Stimulated activated CD4-positive, alpha-beta T cell treated with anti-CD3 and anti-CD28 coated beads, TNF-alpha, amount 100 ng/mL, for 4 hours (primary cell): ENCODE measurements around the gene FYN.
"Not testable (repeated sequence)": the region's sequence is repeated elsewhere in the genome, so short reads cannot be mapped to it uniquely, and the experiment has no call there.

Experiments
- DNase-seq, 3 experiments: peaks; one replicate each; pipeline ENCODE4 v3.0.0-alpha.2; 2020; ENCODE audit warnings: low read depth in 3 of 3

Gene FYN

GRCh38 chr6:111661541-111662061, 211.7 kb downstream of the FYN start:
- no peak for DNase-seq

- no peak for DNase-seq
Observed at GRCh38 chr6:111660531-111660930, 212.7 kb downstream of the FYN start.

GRCh38 chr6:111658462-111659154, 214.6 kb downstream of the FYN start:
- no peak for DNase-seq

DNA sequence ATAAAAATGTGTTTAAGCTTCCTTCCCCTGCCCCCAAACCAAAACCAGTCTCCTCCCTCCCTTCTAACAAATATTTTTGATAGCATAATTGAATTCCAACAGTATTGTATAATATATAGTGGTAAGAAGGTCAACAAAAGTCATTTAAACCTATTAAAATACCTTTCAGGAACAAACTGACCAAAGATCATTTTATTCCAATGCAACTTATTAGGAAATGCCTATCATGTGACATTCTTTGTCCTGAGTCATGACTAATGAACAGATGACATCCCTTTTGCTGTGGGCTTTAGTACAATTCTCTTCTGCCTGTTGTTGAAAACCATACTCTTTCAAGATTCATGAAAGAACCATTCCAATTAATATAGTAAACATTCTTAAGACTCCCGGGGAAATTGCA, 216.1 kb downstream of the FYN start:
- no peak for DNase-seq

GRCh38 chr6:111653979-111654378, 219.3 kb downstream of the FYN start:
- no peak for DNase-seq

DNA sequence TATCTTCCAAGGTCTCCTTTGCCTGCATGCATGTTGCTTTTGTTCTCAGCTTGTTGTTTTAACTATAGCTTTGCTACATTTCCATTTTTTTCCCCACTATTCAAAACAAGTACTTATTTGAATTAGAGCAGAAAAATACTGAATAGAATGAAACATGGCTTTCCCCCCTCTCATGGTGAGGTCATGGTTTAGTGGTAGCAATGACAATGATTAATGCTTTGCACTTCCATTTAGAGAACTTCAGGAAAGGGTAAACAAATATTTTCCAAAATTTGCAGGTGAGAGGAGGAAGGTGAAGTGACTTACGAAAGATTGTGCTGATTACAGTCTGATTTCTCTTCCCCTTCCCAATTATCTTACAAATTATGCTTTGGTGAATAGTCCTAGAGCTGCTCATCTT, 219.8 kb downstream of the FYN start:
- no peak for DNase-seq

DNA sequence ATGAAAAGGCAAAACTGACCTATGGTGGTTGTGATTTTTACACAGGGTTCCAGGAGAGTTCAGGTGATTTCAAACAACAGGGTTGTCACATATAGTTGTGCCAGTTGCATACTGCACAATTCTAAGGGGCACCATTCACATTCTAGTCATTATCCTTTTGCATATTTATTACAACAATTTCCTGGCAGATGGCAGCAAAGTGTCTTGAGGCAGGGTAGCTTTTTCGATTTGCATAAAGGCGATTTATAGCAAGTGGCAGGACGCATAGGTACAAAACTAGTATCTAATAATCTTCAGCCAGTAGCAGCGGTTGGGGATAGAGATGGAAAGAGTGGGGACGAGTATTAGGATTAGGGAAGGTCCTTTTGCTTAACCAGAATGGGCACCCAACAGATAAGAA, 221.1 kb downstream of the FYN start:
- no peak for DNase-seq

DNA sequence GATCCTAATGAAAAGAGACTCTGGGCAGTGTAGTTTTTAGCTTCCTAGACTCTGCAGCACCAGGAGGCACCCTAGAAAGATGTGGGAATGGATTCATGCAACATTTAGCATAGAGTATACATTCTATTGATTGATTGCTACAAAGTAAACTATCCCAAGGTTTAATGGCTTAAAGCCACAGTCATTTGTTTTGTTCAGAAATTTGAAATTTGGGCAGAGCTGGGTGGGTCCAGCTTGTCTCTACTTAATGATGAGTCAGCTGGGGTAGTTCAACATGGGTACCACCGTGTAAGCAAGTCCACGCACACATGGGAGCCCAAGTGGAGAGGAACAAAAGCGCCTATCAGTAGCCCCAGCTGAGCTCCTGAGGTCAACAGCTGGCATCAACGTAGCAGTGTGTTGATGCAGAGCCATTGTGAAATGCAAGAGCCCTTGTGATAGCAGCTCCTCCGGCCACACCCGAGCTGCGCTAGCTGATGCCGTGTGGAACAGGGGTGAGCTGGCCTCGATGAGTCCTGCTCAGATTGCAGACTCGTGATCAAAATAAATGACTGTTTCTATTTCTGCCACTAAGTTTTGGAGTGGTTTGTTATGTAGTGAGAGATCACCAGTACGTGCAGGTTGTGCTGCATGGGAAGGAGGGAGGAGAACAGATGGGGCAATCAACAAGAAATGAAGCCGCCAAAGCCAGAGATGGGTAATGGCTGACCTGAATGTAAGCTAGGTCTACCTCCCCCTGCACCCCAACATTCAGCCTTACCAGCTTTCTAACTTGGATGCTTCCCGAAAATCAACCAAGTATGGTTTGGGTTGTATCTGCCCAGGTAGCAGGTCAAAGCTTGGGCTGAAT, 221.8 kb downstream of the FYN start:
- DNase-seq = no peak

GRCh38 chr6:111650049-111650448, 223.2 kb downstream of the FYN start:
- DNase-seq = no peak

DNA sequence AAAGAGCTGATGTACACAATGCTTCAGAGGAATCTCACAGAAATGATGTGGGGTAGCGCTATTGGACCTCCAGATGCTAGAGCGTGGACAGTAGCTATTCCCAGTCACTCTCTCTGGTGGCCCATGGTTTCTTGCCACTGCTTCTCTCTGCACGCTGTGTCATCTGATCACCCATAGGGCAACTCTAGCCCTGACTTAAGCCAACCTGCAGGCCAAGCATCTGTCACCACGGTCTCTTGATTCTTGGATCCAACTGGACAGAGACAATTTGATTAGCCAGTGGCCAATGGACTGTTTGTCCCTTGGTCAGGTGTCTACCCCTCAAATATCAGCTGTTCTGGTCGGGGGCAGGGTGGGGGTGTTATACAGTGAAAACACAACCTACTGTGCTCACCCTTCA, 225.2 kb downstream of the FYN start:
- no peak for DNase-seq

GRCh38 chr6:111646942-111647341, 226.3 kb downstream of the FYN start:
- no peak for DNase-seq

DNA sequence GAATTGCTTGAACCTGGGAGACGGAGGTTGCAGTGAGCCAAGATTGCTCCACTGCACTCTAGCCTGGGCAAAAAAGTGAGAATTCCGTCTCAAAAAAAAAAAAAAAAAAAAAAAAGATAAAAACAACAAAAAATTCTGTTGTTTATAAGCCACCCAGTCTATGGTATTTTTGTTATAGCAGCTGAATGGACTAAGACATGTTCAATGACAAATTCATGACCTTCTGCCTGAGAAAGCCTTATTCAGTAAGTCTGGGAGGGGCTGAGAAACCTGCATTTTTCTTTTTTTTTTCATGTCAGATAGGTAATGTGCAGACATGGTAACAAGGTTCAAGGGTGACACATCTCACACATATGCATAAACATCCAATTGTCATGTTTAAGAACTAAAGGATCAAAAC, 227.2 kb downstream of the FYN start:
- DNase-seq = no peak

DNA sequence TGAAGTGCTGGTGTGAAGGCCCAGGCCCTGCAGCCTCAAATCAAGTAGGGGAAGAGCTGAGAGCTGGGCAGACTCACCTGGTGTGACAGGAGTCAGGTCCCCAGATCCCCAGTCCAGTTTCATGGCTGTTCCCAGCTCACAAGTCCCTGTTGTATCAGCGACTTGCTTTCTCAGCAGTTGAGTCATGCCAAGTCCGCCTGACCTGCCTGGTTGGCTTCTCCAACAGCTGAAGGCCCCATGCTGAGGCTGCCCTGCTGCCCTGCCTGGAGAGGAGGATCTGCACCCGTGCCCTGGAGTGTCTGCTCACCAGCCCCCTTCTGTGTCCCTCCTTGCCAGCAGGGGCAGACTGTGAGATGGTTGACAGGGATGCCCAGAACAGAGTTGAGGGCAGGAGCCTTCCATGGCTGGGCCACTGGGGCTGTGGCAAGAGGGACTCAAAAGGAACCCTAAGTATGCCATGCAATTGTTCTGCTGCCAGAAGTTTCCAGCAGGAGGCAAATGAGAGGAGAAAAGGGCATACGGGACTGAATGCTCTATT, 228.3 kb downstream of the FYN start:
- DNase-seq = no peak

GRCh38 chr6:111642463-111643158, 230.6 kb downstream of the FYN start:
- DNase-seq = no peak

DNA sequence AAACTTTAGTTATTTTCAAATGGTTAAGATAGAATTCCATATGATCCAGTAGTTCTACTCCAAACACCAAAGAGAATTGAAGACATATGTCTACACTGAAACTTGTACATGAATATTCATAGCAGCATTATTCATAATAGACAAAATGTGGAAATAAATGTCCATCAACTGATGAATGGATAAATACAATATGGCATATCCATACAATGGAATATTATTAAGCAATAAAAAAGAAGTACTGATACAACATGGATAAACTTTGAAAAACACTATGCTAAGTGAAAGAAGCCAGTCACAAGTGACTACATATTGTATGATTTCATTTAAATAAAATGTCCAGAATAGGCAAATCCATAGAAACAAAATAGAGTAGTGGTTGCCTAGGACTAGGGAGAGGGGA, 234.0 kb downstream of the FYN start:
- no peak for DNase-seq

- not testable (repeated sequence) for DNase-seq
Observed at GRCh38 chr6:111634981-111635380, 238.3 kb downstream of the FYN start.

DNA sequence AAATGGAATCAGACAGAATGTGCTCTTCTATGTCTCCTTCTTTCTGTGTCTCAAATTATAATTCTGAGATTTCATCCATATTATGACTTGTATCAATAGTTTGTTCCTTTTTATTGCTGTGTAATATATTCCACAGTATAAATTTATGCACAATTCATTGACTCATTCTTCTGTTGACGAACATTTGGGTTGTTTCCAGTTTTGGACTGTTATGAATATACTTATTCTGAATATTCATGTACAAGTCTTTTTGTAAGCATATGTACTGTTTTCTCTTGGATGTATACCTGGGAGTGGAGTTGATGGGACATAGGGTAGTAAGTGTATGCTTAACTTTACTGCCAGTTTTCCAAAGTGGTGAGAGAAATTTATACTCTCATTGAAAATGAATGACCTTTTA, 239.4 kb downstream of the FYN start:
- no peak for DNase-seq

DNA sequence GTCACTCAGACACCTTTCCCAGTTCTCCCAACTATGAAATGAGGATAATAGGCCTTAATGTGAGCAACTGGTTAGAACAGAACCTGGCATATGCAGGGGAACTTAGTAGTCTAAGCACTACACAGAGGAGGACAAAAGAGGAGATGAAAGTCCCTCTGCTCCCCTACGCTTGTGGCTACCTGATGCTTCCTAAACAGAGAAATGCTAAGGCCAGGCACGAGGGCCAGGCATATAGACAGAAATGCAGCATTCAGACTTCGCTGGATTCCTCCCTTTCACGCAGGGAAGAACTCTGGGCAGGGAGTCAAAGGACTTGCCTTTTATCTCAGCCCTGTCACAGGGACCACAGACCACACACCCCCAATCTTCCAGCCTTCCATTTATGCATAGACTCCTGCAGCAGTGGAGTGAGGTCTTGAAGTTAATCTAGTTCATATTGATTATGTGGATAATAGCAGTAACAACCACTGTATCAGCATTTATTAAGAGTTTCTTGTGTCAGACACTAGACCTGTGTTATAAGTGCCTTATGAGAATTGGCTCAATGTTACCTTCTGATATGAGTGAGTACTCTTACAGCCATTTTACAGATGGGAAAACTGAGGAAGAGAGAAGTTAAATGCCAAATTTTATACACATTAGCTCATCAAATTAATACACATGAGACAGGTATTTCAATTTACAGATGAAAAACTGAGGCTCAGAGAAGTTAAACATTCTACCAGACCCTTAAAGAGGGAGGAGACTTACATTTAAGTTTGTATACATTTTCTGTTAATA, 240.6 kb downstream of the FYN start:
- no peak for DNase-seq

DNA sequence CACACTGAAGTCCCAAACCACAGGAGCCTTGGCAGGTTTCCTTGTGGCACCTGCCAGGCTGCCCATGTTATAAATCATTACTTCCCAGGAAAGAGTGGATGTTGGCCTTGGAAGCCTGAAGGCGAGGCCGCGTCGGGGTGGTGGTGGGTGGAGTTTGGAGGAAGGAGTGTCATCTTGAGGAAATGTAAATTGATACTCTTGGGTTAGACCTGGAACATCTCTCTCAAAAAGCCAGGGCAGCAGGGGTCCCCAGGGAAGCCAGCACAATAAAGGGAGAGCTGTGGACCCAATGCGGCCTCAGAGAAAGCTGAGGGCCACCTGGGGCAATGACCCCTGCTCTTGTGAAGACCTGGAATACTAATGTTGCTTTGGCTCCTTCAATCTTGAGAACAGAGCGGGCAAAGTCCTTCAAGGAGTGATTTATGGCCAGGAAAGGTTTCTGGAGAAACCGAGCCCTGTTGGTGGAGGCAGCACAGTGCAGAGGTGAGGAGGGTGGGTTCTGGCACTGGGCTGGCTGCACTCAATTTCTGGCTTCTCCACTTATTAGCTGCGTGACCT, 241.3 kb downstream of the FYN start:
- no peak for DNase-seq

GRCh38 chr6:111631018-111631417, 242.2 kb downstream of the FYN start:
- no peak for DNase-seq
